Glutamatergic neuron (in vitro differentiated cells): ENCODE data around the gene TMC1. TPM values are rescaled to one million over a fixed set of nuclear protein-coding genes. Genes with fewer than 3 reads are reported as not detected.

Experiments
- DNase-seq: peaks from one replicate; pipeline ENCODE4 v3.0.0; 2022
- H3K27ac Mint-ChIP-seq: one replicate; pipeline ENCODE4 v1.8.0; 2020; ENCODE audit warnings: mild to moderate bottlenecking, mixed read lengths, inconsistent platforms; ENCODE audit not compliant: unreplicated experiment
- H3K27me3 Mint-ChIP-seq: one replicate; pipeline ENCODE4 v1.8.0; 2020; ENCODE audit warnings: mild to moderate bottlenecking, moderate library complexity, mixed read lengths, inconsistent platforms; ENCODE audit not compliant: unreplicated experiment
- H3K36me3 Mint-ChIP-seq: one replicate; pipeline ENCODE4 v1.8.0; 2020; ENCODE audit warnings: mild to moderate bottlenecking, mixed read lengths, inconsistent platforms; ENCODE audit not compliant: unreplicated experiment
- H3K4me1 Mint-ChIP-seq: one replicate; pipeline ENCODE4 v1.8.0; 2020; ENCODE audit warnings: mild to moderate bottlenecking, low read depth, mixed read lengths, inconsistent platforms; ENCODE audit not compliant: unreplicated experiment
- H3K4me3 Mint-ChIP-seq: one replicate; pipeline ENCODE4 v1.8.0; 2020; ENCODE audit warnings: mild to moderate bottlenecking, mixed read lengths, inconsistent platforms; ENCODE audit not compliant: unreplicated experiment
- H3K9me3 Mint-ChIP-seq: one replicate; pipeline ENCODE4 v1.8.0; 2020; ENCODE audit warnings: mild to moderate bottlenecking, moderate library complexity, mixed read lengths, inconsistent platforms; ENCODE audit not compliant: unreplicated experiment
- total RNA-seq: library from RNA; stranded (reverse); fragmentation: NEBNext Ultra II Directional; extraction: Animal tissue kit (Norgen Biotek cat#: 25700); gene quantifications from one replicate; pipeline ENCODE4 v1.2.1, GENCODE V29; 2021; ENCODE audit not compliant: unreplicated experiment
- TF ChIP-seq, protein P1 (sequence below): fragments of 200-600 bp; sonication (generic); IDR thresholded peaks from one replicate; pipeline ENCODE4 v1.5.0; 2021; ENCODE audit not compliant: partially characterized antibody, unreplicated experiment

The TMC1 gene
- total RNA-seq, 1 donor from 2014 or later = not detected

DNA sequence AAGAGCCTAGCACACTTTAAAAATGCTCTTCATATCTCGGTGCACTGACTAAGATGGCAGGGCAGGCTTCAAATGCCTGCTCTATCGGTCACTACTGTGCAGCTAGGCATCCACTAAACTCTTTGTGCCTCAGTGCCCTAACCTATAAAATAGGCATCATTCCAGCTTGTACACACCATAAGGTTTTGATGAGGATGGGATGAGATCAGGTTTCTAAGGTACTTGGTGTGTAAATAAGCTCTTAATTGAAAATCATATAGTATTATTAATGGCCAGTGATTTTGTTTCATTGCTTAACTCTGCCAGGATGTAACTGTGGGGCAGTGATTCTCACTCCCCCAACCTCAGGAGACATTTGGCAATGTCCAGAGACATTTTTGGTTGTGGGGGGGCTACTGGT, 352.9 kb downstream of the TMC1 start:
- Mint-ChIP-seq H3K27ac (no peak overlapping the region), H3K36me3 (no peaks in the 10 kb centered on the region), H3K4me3 (no peak overlapping the region), H3K4me1 (no peaks in the 10 kb centered on the region), H3K27me3 (peaks cover 2% of the 10 kb centered on the region), H3K9me3 (no peaks in the 10 kb centered on the region)
- TF ChIP-seq, protein P1, sequence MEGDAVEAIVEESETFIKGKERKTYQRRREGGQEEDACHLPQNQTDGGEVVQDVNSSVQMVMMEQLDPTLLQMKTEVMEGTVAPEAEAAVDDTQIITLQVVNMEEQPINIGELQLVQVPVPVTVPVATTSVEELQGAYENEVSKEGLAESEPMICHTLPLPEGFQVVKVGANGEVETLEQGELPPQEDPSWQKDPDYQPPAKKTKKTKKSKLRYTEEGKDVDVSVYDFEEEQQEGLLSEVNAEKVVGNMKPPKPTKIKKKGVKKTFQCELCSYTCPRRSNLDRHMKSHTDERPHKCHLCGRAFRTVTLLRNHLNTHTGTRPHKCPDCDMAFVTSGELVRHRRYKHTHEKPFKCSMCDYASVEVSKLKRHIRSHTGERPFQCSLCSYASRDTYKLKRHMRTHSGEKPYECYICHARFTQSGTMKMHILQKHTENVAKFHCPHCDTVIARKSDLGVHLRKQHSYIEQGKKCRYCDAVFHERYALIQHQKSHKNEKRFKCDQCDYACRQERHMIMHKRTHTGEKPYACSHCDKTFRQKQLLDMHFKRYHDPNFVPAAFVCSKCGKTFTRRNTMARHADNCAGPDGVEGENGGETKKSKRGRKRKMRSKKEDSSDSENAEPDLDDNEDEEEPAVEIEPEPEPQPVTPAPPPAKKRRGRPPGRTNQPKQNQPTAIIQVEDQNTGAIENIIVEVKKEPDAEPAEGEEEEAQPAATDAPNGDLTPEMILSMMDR = no peak
- DNase-seq = no peak

DNA sequence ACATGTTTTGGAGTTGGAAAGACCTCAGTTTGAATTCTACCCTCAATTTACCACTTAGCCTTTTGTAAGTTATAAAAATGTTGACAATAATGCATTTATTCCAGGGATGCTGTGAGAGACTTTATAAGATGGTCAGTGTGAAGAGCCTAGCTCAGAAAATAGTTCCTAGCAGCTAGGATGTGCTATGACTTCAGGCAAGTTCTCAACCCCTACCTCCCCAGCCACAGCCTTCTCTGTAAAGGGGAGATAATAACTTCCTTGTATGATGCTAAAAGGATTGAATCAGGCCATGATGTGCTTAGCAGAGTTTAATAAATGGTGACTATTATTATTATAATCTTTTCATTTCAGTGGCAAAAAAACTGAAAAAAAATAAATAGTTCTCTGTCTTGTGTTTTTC, 353.8 kb downstream of the TMC1 start:
- H3K27ac Mint-ChIP-seq = no peak overlapping the region
- DNase-seq = no peak
- H3K9me3 Mint-ChIP-seq = no peaks in the 10 kb centered on the region
- H3K27me3 Mint-ChIP-seq = peaks cover 2% of the 10 kb centered on the region
- H3K4me3 Mint-ChIP-seq = no peak overlapping the region
- no peaks in the 10 kb centered on the region for H3K36me3 Mint-ChIP-seq
- no peaks in the 10 kb centered on the region for H3K4me1 Mint-ChIP-seq
- TF ChIP-seq, protein P1 = no peak

DNA sequence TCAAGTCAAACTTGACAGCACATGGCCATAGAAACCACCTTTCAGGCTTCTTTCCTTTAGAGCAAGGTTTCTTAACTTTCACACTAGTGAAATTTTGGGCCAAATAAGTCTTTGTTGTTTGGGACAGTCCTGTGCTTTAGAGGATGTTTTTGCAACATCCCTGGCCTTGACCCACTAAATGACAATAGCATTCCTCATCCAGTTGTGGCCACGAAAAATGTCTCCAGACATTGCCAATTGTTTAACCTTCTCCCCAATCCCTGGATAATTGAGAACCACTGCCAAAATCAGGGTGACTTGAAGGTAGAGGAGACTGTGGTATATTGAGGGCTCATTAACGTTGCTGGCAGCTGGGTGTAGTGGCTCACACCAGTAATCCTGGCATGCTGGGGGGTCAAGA, 359.4 kb downstream of the TMC1 start:
- Mint-ChIP-seq H3K27ac (no peak overlapping the region), H3K4me1 (no peaks in the 10 kb centered on the region), H3K36me3 (no peaks in the 10 kb centered on the region), H3K4me3 (no peak overlapping the region), H3K9me3 (no peaks in the 10 kb centered on the region), H3K27me3 (peaks cover 2% of the 10 kb centered on the region)
- no peak for DNase-seq
- TF ChIP-seq, protein P1 = no peak

DNA sequence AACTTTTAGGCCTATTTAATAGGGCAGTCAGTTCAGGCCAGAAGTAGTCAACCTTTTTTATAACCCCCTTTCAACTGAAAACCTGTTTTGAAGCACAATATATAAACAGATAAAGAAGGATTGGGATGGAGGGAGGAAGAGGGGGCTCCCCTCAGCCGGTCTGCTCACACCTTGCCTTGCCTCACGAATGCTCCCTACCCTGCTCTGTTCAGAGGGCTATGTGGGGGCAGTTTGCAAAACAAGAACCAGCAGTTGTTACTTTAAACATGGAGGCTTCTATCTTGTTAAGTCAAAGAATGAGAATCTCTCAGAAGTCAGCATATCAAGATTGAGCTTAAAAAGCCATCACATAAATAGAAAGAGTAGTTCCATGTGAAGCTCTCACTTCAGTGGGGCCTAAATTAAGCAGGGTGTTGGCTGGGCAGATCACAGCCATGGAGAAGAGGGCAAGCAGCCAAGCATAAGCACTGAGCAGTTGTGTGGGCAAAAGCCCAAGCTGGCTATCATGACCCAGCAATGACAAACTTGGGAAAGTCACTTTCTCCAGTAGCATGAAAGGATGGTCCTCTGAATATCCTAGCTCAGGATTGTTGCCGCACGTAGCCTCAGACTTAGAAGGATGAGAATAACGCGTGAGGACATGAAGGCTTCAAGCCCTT, 360.8 kb downstream of the TMC1 start:
- DNase-seq = no peak

DNA sequence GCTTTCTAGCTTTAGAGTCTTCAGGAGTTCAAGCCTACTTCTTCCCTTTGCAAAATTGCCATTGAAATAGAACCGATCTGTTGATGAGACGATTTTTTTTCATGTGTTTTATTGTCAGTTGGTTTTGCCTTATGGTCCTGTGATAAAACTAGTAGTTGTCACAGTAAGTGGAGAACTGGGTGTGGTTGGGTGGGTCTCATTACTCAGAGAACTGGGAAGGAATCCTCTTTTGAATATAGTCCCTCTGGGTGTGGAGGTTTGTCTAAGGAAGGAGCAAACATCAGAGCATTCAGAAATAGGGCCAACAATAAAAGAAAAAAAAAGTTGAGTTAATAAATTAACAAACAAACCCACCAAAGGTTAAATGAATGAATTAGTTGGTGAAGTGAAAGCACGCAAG, 362.5 kb downstream of the TMC1 start:
- H3K36me3 Mint-ChIP-seq = no peaks in the 10 kb centered on the region
- no peak for DNase-seq
- no peak overlapping the region for H3K27ac Mint-ChIP-seq
- no peaks in the 10 kb centered on the region for H3K4me1 Mint-ChIP-seq
- H3K9me3 Mint-ChIP-seq = no peaks in the 10 kb centered on the region
- TF ChIP-seq, protein P1 = no peak
- H3K27me3 Mint-ChIP-seq = no peaks in the 10 kb centered on the region
- H3K4me3 Mint-ChIP-seq = no peak overlapping the region

More for the DNA sequence above, 360.8 kb downstream of the TMC1 start:
- Mint-ChIP-seq H3K27me3 (no peaks in the 10 kb centered on the region), H3K4me3 (no peak overlapping the region), H3K9me3 (no peaks in the 10 kb centered on the region), H3K27ac (no peak overlapping the region), H3K4me1 (no peaks in the 10 kb centered on the region), H3K36me3 (no peaks in the 10 kb centered on the region)
- TF ChIP-seq, protein P1 = no peak
